HepG2 (cell line): ENCODE measurements around the gene CARD19. TPM values are rescaled to one million over a fixed set of nuclear protein-coding genes. Genes with fewer than 3 reads are reported as not detected.

Source experiments
- ATF7-NPFF ChIP-seq: sonication (generic); formaldehyde crosslinking; IDR thresholded peaks from 2 replicates; pipeline ENCODE4 v1.8.1; 2023; ENCODE audit warnings: mild to moderate bottlenecking, low read depth, missing genetic modification reagents, moderate library complexity
- FOSL1 ChIP-seq: sonication (generic); formaldehyde crosslinking; IDR thresholded peaks from 2 replicates; pipeline ENCODE4 v1.9.0; 2021; ENCODE audit warnings: missing genetic modification reagents, borderline replicate concordance
- NFRKB ChIP-seq: fragments of 450-650 bp; IDR thresholded peaks from 2 replicates; pipeline ENCODE4 v1.6.1; 2017
- NONO ChIP-seq, 2 experiments: fragments of 450-650 bp in 1 of 2; sonication (generic) in 1 of 2; formaldehyde crosslinking in 1 of 2; IDR thresholded peaks in 1 of 2; conservative IDR thresholded peaks in 1 of 2; 2 replicates each; pipeline versions ENCODE4 v1.6.1 to v1.8.0; 2017 to 2022; ENCODE audit warnings: mild to moderate bottlenecking in 1 of 2, missing genetic modification reagents in 1 of 2, moderate library complexity in 1 of 2
- PHF8 ChIP-seq: sonication (generic); formaldehyde crosslinking; IDR thresholded peaks from 2 replicates; pipeline ENCODE4 v1.5.0; 2020; ENCODE audit warnings: missing genetic modification reagents
- SIN3A ChIP-seq: IDR thresholded peaks from 2 replicates; pipeline ENCODE4 v1.6.1; 2011; ENCODE audit warnings: low read depth, mild to moderate bottlenecking, control low read depth, low read length, borderline replicate concordance
- SMARCC2 ChIP-seq: fragments of 450-650 bp; IDR thresholded peaks from 2 replicates; pipeline ENCODE4 v1.6.1; 2017; ENCODE audit warnings: antibody characterized with exemption, mild to moderate bottlenecking
- SRY ChIP-seq: sonication (generic); formaldehyde crosslinking; IDR thresholded peaks from 2 replicates; pipeline ENCODE4 v1.8.0; 2022; ENCODE audit warnings: mild to moderate bottlenecking, missing genetic modification reagents
- TP53 ChIP-seq: sonication (generic); formaldehyde crosslinking; conservative IDR thresholded peaks from 2 replicates; pipeline ENCODE4 v1.4.0; 2020; ENCODE audit warnings: missing genetic modification reagents
- ZNF160 ChIP-seq: sonication (generic); formaldehyde crosslinking; IDR thresholded peaks from 2 replicates; pipeline ENCODE4 v1.8.0; 2022; ENCODE audit warnings: mild to moderate bottlenecking, inconsistent platforms, missing genetic modification reagents
- ZNF17 ChIP-seq: sonication (generic); formaldehyde crosslinking; IDR thresholded peaks from 2 replicates; pipeline ENCODE4 v1.5.0; 2020; ENCODE audit warnings: mild to moderate bottlenecking, missing genetic modification reagents
- ZNF253 ChIP-seq: sonication (generic); formaldehyde crosslinking; IDR thresholded peaks from 2 replicates; pipeline ENCODE4 v1.8.0; 2022; ENCODE audit warnings: mild to moderate bottlenecking, missing genetic modification reagents, borderline replicate concordance
- ZNF501 ChIP-seq: sonication (generic); formaldehyde crosslinking; IDR thresholded peaks from 2 replicates; pipeline ENCODE4 v1.5.1; 2020; ENCODE audit warnings: mild to moderate bottlenecking, moderate library complexity, missing genetic modification reagents
- ZNF563 ChIP-seq: sonication (generic); formaldehyde crosslinking; IDR thresholded peaks from 2 replicates; pipeline ENCODE4 v1.8.0; 2022; ENCODE audit warnings: mild to moderate bottlenecking, moderate library complexity, missing genetic modification reagents
- ZNF768 ChIP-seq: sonication (generic); formaldehyde crosslinking; IDR thresholded peaks from 2 replicates; pipeline ENCODE4 v1.4.0; 2020; ENCODE audit warnings: missing genetic modification reagents
- ZNF891 ChIP-seq: sonication (generic); formaldehyde crosslinking; IDR thresholded peaks from 2 replicates; pipeline ENCODE4 v1.5.0; 2020; ENCODE audit warnings: mild to moderate bottlenecking, missing genetic modification reagents
- ZSCAN30 ChIP-seq: sonication (generic); formaldehyde crosslinking; IDR thresholded peaks from 2 replicates; pipeline ENCODE4 v1.5.0; 2020; ENCODE audit warnings: mild to moderate bottlenecking, missing genetic modification reagents
- polyA plus RNA-seq, 8 experiments: library from polyadenylated mRNA; depleted of rRNA in 3 of 8; stranded (reverse) in 7 of 8; unstranded in 1 of 8; fragments of >200 nt; fragmentation: Illumina TruSeq in 4 of 8; extraction: Trizol in 4 of 8; gene quantifications; 2 replicates each; pipeline versions ENCODE4 v1.2.1 to v1.2.3, GENCODE V29; 2011 to 2016; ENCODE audit warnings: low read depth in 4 of 8, missing spikeins in 1 of 8, mixed read lengths in 1 of 8; ENCODE audit not compliant: insufficient read depth in 1 of 8
- total RNA-seq, 5 experiments: library from RNA; depleted of rRNA; stranded (reverse); fragments of >200 nt; fragmentation: Illumina TruSeq; extraction: Trizol; gene quantifications; 2 replicates each; pipeline ENCODE4 v1.2.3, GENCODE V29; 2016; ENCODE audit warnings: low read depth in 1 of 5
- TF ChIP-seq, protein P1 (sequence below), 2 experiments: sonication (generic) in 1 of 2; formaldehyde crosslinking in 1 of 2; IDR thresholded peaks; 2 replicates each; pipeline versions ENCODE4 v1.4.0 to v1.6.1; 2018 to 2020; ENCODE audit warnings: missing genetic modification reagents in 2 of 2, borderline replicate concordance in 1 of 2, low read depth in 1 of 2, mild to moderate bottlenecking in 1 of 2, missing biosample characterization in 1 of 2
- TF ChIP-seq, protein P2 (sequence below): sonication (generic); formaldehyde crosslinking; conservative IDR thresholded peaks from 2 replicates; pipeline ENCODE4 v1.5.0; 2020; ENCODE audit warnings: missing genetic modification reagents
- TF ChIP-seq, protein P3 (sequence below): IDR thresholded peaks from 2 replicates; pipeline ENCODE4 v1.6.1; 2016; ENCODE audit warnings: control low read depth
- TF ChIP-seq, protein P4 (sequence below): IDR thresholded peaks from 2 replicates; pipeline ENCODE4 v1.4.0; 2020; ENCODE audit warnings: mild to moderate bottlenecking, missing genetic modification reagents

Gene CARD19
- total and polyA plus RNA-seq, 2 of the 13 experiments (the other 11 are each of a cell fraction or from before 2014, with no cell fraction given) = 18.4 to 47.2 TPM

DNA sequence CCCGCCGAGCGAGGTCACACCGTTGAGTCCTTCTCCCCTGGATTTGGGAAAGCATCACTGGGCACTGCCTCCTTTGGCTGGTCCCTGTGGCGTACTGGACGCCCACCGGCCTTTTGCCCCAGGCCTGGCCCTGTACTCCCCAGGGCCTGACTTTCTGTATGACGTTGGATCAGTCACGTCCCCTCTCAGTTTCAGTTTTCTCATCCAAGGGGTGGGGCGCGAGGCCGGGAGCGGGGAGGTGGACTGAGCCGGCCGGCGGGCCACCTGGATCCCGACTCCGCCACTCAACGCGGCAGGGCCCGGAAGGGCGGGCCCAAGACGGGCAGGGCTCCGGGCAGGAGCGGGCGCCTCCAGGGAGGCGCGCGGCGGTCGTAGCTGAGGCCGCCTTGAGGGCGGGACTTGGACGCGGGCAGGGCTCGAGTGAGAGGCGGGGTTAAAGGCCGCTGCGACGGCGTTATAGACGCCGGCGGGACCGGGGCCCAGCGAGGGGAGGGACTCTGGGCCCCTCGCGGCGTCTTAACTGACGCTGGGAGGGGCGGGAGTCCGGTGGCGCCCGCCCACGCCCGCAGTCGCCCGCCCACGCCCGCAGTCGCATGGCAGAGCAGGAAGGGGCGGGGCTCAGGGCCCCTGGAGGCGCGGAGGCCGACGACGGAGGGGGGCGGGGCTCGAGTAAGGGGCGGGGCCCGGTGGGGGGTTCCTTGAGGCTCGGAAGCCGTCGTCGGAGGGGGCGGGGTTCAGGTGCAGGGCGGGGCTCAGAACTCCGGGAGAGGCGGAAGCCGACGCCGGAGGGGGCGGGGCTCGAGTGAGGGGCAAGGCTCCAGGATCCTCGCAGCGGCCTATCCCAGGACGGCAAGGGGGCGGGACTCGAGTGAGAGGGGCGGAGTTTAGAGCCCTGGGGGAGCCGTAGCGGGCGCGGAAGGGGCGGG, 549 bp upstream of the CARD19 start (continued):
- TF ChIP-seq ZNF501 (CRISPR knock-in tag) (peak; percentile 56), ZNF253 (CRISPR knock-in tag) (no peak), ZNF891 (CRISPR knock-in tag) (peak; percentile 77), SMARCC2 (no peak), ZNF160 (peak; percentile 36; the same call in 1 of the 2 replicates), NFRKB (no peak), TP53 (CRISPR knock-in tag) (no peak), ZNF17 (CRISPR knock-in tag) (no peak), ZNF768 (CRISPR knock-in tag) (0 out of 2 replicates have a peak, but pooled peaks have one; percentile 9), ZSCAN30 (CRISPR knock-in tag) (no peak), PHF8 (CRISPR knock-in tag) (peak; percentile 80), NONO (IDR thresholded peaks at IDR 0.05) (no peak), NONO (CRISPR knock-in tag; conservative IDR thresholded peaks at IDR 0.05) (peak; percentile 73; the same call in 1 of the 2 replicates), FOSL1 (CRISPR knock-in tag) (no peak), ZNF563 (CRISPR knock-in tag) (peak; percentile 57; the same call in 1 of the 2 replicates), SIN3A (no peak), ATF7-NPFF (CRISPR knock-in tag) (no peak), SRY (CRISPR knock-in tag) (0 out of 2 replicates have a peak, but pooled peaks have one; percentile 55)
- TF ChIP-seq, protein P1, sequence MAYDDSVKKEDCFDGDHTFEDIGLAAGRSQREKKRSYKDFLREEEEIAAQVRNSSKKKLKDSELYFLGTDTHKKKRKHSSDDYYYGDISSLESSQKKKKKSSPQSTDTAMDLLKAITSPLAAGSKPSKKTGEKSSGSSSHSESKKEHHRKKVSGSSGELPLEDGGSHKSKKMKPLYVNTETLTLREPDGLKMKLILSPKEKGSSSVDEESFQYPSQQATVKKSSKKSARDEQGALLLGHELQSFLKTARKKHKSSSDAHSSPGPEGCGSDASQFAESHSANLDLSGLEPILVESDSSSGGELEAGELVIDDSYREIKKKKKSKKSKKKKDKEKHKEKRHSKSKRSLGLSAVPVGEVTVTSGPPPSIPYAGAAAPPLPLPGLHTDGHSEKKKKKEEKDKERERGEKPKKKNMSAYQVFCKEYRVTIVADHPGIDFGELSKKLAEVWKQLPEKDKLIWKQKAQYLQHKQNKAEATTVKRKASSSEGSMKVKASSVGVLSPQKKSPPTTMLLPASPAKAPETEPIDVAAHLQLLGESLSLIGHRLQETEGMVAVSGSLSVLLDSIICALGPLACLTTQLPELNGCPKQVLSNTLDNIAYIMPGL (CRISPR knock-in tag; IDR thresholded peaks at IDR 0.05; ENCODE audit: borderline replicate concordance in 1 of 2, low read depth in 1 of 2) = no peak
- TF ChIP-seq, protein P2, sequence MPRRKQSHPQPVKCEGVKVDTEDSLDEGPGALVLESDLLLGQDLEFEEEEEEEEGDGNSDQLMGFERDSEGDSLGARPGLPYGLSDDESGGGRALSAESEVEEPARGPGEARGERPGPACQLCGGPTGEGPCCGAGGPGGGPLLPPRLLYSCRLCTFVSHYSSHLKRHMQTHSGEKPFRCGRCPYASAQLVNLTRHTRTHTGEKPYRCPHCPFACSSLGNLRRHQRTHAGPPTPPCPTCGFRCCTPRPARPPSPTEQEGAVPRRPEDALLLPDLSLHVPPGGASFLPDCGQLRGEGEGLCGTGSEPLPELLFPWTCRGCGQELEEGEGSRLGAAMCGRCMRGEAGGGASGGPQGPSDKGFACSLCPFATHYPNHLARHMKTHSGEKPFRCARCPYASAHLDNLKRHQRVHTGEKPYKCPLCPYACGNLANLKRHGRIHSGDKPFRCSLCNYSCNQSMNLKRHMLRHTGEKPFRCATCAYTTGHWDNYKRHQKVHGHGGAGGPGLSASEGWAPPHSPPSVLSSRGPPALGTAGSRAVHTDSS = 0 out of 2 replicates have a peak, but pooled peaks have one; percentile 30
- TF ChIP-seq, protein P3, sequence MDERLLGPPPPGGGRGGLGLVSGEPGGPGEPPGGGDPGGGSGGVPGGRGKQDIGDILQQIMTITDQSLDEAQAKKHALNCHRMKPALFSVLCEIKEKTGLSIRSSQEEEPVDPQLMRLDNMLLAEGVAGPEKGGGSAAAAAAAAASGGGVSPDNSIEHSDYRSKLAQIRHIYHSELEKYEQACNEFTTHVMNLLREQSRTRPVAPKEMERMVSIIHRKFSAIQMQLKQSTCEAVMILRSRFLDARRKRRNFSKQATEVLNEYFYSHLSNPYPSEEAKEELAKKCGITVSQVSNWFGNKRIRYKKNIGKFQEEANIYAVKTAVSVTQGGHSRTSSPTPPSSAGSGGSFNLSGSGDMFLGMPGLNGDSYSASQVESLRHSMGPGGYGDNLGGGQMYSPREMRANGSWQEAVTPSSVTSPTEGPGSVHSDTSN = no peak
- TF ChIP-seq, protein P4, sequence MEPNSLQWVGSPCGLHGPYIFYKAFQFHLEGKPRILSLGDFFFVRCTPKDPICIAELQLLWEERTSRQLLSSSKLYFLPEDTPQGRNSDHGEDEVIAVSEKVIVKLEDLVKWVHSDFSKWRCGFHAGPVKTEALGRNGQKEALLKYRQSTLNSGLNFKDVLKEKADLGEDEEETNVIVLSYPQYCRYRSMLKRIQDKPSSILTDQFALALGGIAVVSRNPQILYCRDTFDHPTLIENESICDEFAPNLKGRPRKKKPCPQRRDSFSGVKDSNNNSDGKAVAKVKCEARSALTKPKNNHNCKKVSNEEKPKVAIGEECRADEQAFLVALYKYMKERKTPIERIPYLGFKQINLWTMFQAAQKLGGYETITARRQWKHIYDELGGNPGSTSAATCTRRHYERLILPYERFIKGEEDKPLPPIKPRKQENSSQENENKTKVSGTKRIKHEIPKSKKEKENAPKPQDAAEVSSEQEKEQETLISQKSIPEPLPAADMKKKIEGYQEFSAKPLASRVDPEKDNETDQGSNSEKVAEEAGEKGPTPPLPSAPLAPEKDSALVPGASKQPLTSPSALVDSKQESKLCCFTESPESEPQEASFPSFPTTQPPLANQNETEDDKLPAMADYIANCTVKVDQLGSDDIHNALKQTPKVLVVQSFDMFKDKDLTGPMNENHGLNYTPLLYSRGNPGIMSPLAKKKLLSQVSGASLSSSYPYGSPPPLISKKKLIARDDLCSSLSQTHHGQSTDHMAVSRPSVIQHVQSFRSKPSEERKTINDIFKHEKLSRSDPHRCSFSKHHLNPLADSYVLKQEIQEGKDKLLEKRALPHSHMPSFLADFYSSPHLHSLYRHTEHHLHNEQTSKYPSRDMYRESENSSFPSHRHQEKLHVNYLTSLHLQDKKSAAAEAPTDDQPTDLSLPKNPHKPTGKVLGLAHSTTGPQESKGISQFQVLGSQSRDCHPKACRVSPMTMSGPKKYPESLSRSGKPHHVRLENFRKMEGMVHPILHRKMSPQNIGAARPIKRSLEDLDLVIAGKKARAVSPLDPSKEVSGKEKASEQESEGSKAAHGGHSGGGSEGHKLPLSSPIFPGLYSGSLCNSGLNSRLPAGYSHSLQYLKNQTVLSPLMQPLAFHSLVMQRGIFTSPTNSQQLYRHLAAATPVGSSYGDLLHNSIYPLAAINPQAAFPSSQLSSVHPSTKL (CRISPR knock-in tag) = no peak
